Measurements from ENCODE around the gene JAK3. TPM values are rescaled to one million over a fixed set of nuclear protein-coding genes. Genes with fewer than 3 reads are reported as not detected.

JAK3 gene
- total RNA-seq, 1 experiment from 2014 or later: 3.3 TPM

DNA sequence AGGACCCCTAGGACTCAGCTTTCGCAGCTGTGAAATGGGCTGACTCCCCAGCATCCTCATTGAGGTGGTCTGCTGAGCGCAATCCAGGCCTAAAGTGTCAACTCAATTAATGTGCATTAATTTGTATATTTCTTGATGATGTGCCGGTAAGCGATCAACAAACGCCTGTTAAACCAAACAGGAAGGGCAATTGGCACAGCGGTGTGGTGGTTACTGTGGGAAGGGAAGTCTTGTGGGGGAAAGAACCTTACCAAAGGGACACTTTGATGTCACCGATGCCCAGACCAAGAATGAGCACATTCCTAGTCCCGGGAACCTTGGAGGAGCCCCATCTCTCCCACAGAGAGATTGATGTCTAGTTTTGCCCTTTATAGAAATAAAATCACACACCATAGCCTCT, 1.6 kb downstream of the JAK3 start:
- H4K8ac ChIP-seq (replicated peaks; ENCODE audit: insufficient read length, low read depth, low read length): no peak overlapping the region
- Mint-ChIP-seq H3K36me3 (ENCODE audit: insufficient read depth in 1 of 3, low read depth in 3 of 3) (no peaks in the 10 kb centered on the region; a peak in 1 of 7 replicates), H3K27me3 (ENCODE audit: low read depth) (peaks cover 33% of the 10 kb centered on the region), H3K4me3 (no peak overlapping the region), H3K9me3 (no peaks in the 10 kb centered on the region), H3K27ac (no peak overlapping the region), H3K4me1 (peaks cover 7 to 17% of the 10 kb centered on the region in 2 experiments)
- peaks cover 13% of the 10 kb centered on the region for H3K23me2 ChIP-seq (ENCODE audit: insufficient read length, low read depth, low read length, poor library complexity, severe bottlenecking)
- H2BK12ac ChIP-seq (ENCODE audit: insufficient read length, low read depth, low read length): no peak overlapping the region
- H2AFZ ChIP-seq (ENCODE audit: low read length): no peak overlapping the region
- no peaks in the 10 kb centered on the region for H3K79me2 ChIP-seq (ENCODE audit: insufficient read depth, low read length)
- H3K18ac ChIP-seq (ENCODE audit: insufficient read length, low read depth, low read length): no peak overlapping the region
- no peak overlapping the region for H3K4ac ChIP-seq (ENCODE audit: low read depth, low read length)
- no peaks in the 10 kb centered on the region for H4K20me1 ChIP-seq (ENCODE audit: control insufficient read depth, insufficient read depth, insufficient read length)
- H3T11ph ChIP-seq (ENCODE audit: low read length): no peak overlapping the region
- H3K4me2 ChIP-seq (ENCODE audit: insufficient read depth, insufficient read length, low read length): no peak overlapping the region
- H3K9me3 ChIP-seq (ENCODE audit: control insufficient read depth, low read depth, low read length): no peaks in the 10 kb centered on the region
- H3K4me1 ChIP-seq (ENCODE audit: insufficient read depth, low read length): no peaks in the 10 kb centered on the region
- H2BK120ac ChIP-seq (ENCODE audit: low read depth, low read length, poor library complexity, severe bottlenecking): no peak overlapping the region
- H3K23ac ChIP-seq (ENCODE audit: insufficient read length, low read depth, low read length): no peak overlapping the region
- no peak overlapping the region for H3K56ac ChIP-seq (ENCODE audit: insufficient read length, low read depth, low read length)
- H3K9ac ChIP-seq (ENCODE audit: extremely low read depth, insufficient read length, low read length): no peak overlapping the region
- no peak overlapping the region for H2BK5ac ChIP-seq (ENCODE audit: insufficient read length, low read length)
- no peaks in the 10 kb centered on the region for H3K79me1 ChIP-seq (ENCODE audit: insufficient read depth, low read depth, low read length, poor library complexity, severe bottlenecking)
- no peak overlapping the region for H3K14ac ChIP-seq (ENCODE audit: insufficient read depth, low read length)
- WGBS (ENCODE audit: extremely low coverage, insufficient read length, low lambda C conversion rate): no CpG with 5 or more reads among the region's 8 CpGs
- no peak overlapping the region for H4K5ac ChIP-seq (ENCODE audit: insufficient read length, low read depth, low read length)
- no peak overlapping the region for H2BK20ac ChIP-seq (ENCODE audit: low read depth, low read length, poor library complexity, severe bottlenecking)
- TF ChIP-seq, protein P1, sequence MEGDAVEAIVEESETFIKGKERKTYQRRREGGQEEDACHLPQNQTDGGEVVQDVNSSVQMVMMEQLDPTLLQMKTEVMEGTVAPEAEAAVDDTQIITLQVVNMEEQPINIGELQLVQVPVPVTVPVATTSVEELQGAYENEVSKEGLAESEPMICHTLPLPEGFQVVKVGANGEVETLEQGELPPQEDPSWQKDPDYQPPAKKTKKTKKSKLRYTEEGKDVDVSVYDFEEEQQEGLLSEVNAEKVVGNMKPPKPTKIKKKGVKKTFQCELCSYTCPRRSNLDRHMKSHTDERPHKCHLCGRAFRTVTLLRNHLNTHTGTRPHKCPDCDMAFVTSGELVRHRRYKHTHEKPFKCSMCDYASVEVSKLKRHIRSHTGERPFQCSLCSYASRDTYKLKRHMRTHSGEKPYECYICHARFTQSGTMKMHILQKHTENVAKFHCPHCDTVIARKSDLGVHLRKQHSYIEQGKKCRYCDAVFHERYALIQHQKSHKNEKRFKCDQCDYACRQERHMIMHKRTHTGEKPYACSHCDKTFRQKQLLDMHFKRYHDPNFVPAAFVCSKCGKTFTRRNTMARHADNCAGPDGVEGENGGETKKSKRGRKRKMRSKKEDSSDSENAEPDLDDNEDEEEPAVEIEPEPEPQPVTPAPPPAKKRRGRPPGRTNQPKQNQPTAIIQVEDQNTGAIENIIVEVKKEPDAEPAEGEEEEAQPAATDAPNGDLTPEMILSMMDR (conservative IDR thresholded peaks at IDR 0.05): no peak
- no peak overlapping the region for H2AK5ac ChIP-seq (ENCODE audit: insufficient read length, low read length)
- H4K91ac ChIP-seq (ENCODE audit: insufficient read length, low read depth, low read length): no peak overlapping the region
- H3K27ac ChIP-seq (ENCODE audit: insufficient read length, low read depth, low read length): no peak overlapping the region
- no peak for DNase-seq
- no peaks in the 10 kb centered on the region for H3K27me3 ChIP-seq (ENCODE audit: insufficient read depth, low read length)
- H2BK15ac ChIP-seq (ENCODE audit: low read depth, low read length): no peak overlapping the region
